DMS 273 (cell line): ENCODE data around the gene SH3RF3.
"Not testable (repeated sequence)": the region's sequence is repeated elsewhere in the genome, so short reads cannot be mapped to it uniquely, and the experiment has no call there.

Source experiments
- DNase-seq: peaks from one replicate; lab custom pipeline; 2025; ENCODE audit not compliant: unreplicated experiment; lab: John Stamatoyannopoulos, UW

The SH3RF3 gene

GRCh38 chr2:109128616-109129355 is at the start of gene SH3RF3:
SH3RF3 (plus strand) TSS chr2:109129205.
- DNase-seq: peak; percentile 83

GRCh38 chr2:109079590-109079989 is 49.4 kb upstream of the SH3RF3 start:
- no peak for DNase-seq

GRCh38 chr2:109080109-109080508 is 48.9 kb upstream of the SH3RF3 start:
- no peak for DNase-seq

GRCh38 chr2:109080757-109081156 is 48.2 kb upstream of the SH3RF3 start:
- no peak for DNase-seq

GRCh38 chr2:109081374-109081773 is 47.6 kb upstream of the SH3RF3 start:
- no peak for DNase-seq

GRCh38 chr2:109083771-109084170 is 45.2 kb upstream of the SH3RF3 start:
- no peak for DNase-seq

- DNase-seq: no peak
Observed at GRCh38 chr2:109084341-109084740, 44.7 kb upstream of the SH3RF3 start.

GRCh38 chr2:109085912-109086742 is 42.9 kb upstream of the SH3RF3 start:
- no peak for DNase-seq

GRCh38 chr2:109086743-109087020 is 42.3 kb upstream of the SH3RF3 start:
- DNase-seq: no peak

GRCh38 chr2:109087055-109087663 is 41.8 kb upstream of the SH3RF3 start:
- no peak for DNase-seq

GRCh38 chr2:109089602-109090300 is 39.3 kb upstream of the SH3RF3 start:
- no peak for DNase-seq

GRCh38 chr2:109091526-109091925 is 37.5 kb upstream of the SH3RF3 start:
- DNase-seq: no peak

- no peak for DNase-seq
Observed at GRCh38 chr2:109094144-109094543, 34.9 kb upstream of the SH3RF3 start.

- no peak for DNase-seq
Observed at GRCh38 chr2:109098251-109098920, 30.6 kb upstream of the SH3RF3 start.

- DNase-seq: no peak
Observed at GRCh38 chr2:109098921-109099273, 30.1 kb upstream of the SH3RF3 start.

GRCh38 chr2:109102588-109103233 is 26.3 kb upstream of the SH3RF3 start:
- DNase-seq: peak; percentile 29

- DNase-seq: no peak
Observed at GRCh38 chr2:109105113-109105512, 23.9 kb upstream of the SH3RF3 start.

- no peak for DNase-seq
Observed at GRCh38 chr2:109108740-109109139, 20.3 kb upstream of the SH3RF3 start.

GRCh38 chr2:109109342-109109741 is 19.7 kb upstream of the SH3RF3 start:
- DNase-seq: no peak

GRCh38 chr2:109110170-109110569 is 18.8 kb upstream of the SH3RF3 start:
- DNase-seq: peak; percentile 79

GRCh38 chr2:109117181-109117580 is 11.8 kb upstream of the SH3RF3 start:
- DNase-seq: not testable (repeated sequence)
